Right hindlimb (tissue), 1 donor: Measurements from ENCODE around the gene PLD6.
"Not testable (repeated sequence)": the region's sequence is repeated elsewhere in the genome, so short reads cannot be mapped to it uniquely, and the experiment has no call there.

ENCODE experiments used
- DNase-seq: peaks from one replicate; pipeline ENCODE4 v3.0.0-alpha.2; 2018

PLD6 gene

GRCh38 chr17:17196776-17197175, 9.4 kb downstream of the PLD6 start:
- DNase-seq, result no peak

DNA sequence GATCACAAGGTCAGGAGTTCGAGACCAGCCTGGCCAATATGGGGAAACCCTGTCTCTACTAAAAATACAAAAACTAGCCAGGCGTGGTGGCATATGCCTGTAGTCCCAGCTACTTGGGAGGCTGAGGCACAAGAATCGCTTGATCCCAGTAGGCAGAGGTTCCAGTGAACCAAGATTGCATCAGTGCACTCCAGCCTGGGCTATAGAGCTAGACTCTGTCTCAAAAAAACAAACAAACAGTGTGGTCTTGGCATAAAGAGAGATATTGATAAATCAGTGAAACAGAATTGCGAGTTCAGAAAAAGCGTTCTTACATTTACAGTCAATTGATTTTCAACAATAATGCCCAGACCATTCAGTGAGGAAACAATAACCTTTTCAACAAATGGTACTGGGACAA, 10.7 kb downstream of the PLD6 start:
- not testable (repeated sequence) for DNase-seq

- DNase-seq, result no peak
Observed at GRCh38 chr17:17191961-17192381, 14.2 kb downstream of the PLD6 start.

DNA sequence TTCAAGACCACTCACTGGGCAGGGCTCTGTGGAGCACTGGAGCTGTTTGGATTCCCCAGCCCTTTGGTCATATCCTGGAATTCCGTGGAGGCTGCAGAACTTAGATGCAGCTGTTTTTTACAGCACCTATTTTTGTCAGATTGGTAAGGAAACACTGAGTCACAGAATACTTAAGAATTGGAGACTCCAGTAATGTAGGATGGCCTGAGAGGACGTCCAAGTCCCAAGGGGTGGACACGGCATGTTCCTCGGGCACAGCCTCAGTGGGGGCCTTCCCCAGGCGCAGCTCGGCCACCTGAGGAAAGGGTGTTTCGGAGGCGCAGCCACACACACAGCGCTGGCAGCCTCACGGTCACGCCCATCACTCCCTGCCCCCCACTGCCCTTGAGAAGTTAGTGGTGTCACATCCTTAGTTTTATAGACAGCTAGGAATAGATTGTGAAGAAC, 14.8 kb downstream of the PLD6 start:
- no peak for DNase-seq

- no peak for DNase-seq
Observed at GRCh38 chr17:17190188-17190587, 15.9 kb downstream of the PLD6 start.

GRCh38 chr17:17189559-17189958, 16.6 kb downstream of the PLD6 start:
- no peak for DNase-seq

GRCh38 chr17:17188586-17188985, 17.5 kb downstream of the PLD6 start:
- no peak for DNase-seq

DNA sequence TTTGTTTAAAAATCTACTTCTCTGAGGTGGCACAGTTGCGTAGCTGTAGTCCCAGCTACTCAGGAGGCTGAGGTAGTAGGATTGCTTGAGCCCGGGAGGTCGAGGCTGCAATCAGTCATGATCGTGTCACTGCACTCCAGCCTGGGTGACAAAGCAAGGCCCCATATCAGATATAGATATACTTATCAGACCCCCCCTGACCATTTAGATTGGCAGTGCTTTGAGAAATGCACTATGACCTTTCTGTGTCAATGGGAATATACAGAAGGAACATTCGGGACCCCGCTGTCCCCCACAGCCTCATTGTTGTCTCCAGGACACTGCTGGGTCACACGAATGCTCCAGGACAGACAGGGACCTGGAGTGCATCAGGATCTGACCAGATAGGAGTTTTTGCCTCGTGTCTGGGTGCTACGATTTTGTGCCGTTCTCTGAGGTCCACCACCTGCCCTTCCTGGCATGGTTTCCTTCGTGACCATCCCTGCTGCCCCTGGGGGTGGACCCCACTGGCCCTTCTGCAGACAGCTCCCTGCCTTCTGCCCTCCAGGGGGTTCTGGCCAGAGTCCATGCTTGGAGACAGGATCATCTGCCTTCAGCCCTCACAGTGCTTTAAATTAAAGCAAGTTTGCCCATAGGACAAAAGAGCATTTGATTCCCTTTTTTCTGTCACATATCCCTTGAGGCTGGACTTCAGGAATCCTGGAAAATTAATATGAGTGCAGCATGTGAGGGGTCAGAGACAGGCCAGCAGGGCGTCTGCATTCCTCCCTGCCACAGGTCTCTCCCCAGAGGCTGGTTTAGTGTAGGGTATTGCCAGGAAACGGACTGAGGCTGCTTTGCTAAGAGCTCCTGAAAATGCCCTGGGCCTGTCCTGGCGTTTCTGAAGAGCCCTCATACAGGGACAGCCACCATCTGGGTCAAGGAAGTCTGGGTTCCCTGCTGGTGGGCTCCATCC, 19.3 kb downstream of the PLD6 start:
- no peak for DNase-seq

GRCh38 chr17:17186051-17186450, 20.1 kb downstream of the PLD6 start:
- no peak for DNase-seq

- DNase-seq, result not testable (repeated sequence)
Observed at GRCh38 chr17:17184985-17185757, 21.0 kb downstream of the PLD6 start.

DNA sequence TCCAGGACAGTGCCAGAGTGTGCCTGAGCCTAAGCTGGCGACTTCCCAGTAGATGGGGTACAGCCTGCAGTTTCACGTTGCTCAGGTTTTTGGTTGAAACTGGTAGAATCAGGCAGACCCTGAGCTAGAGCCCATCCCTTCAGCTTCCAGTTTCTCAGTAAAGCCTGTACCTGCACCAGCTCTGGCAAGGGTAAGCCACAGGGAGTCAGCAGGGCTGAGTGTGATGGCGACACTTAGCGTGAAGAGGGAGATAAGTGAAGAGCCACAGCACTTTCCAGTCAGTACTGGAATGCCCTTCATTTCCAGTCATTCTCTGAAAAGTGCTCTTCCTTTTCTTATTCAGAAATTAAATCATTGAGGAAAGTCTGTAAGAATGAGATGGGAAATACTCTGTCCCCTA, 22.4 kb downstream of the PLD6 start:
- DNase-seq, result no peak

GRCh38 chr17:17182598-17183136, 23.5 kb downstream of the PLD6 start:
- no peak for DNase-seq

- DNase-seq, result no peak
Observed at GRCh38 chr17:17181666-17182597, 24.2 kb downstream of the PLD6 start.

GRCh38 chr17:17180741-17181525, 25.2 kb downstream of the PLD6 start:
- no peak for DNase-seq

DNA sequence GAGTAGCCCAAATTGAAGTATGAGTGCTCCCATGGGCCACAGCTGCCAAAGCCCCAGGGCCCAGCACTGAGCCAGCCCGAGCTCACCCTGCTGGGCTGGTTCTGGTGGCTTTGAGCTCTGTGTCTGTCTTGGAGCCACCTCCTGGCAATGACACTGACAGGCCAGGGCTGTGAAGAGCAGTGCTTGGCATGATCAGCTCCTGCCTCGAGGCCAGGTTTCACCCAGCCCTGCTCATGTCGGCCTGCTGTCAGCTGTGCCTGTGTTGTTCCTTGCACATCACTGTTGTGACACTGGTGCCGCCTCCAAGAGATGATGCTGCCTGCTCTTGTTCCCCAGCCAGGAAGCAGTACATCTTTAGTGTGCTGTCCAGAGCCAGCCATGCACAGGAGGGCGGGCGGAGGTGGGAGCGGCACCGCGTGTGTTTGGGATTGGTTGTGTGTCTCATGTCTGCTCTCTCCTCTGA, 26.0 kb downstream of the PLD6 start:
- DNase-seq, result no peak

DNA sequence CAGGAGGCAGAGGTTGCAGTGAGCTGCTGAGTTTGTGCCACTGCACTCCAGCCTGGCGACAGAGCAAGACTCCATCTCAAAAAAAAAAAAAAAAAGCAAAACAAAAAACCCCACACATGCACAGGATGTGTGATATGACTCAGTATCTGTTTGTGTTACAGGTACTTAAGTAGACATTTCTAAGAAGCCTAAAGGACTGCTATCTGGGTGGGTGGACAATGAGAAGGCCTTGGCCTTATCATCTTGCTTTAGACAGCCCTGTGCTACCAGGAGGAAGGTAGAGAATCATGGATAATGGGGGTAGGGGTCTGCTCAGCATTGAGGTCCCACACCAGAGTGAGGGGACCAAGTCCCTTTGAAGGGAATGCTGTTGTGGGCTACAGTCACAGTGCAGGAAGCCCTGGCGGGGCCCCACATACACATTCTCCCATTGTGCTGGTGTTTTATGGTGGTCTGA, 26.7 kb downstream of the PLD6 start:
- DNase-seq, result no peak

DNA sequence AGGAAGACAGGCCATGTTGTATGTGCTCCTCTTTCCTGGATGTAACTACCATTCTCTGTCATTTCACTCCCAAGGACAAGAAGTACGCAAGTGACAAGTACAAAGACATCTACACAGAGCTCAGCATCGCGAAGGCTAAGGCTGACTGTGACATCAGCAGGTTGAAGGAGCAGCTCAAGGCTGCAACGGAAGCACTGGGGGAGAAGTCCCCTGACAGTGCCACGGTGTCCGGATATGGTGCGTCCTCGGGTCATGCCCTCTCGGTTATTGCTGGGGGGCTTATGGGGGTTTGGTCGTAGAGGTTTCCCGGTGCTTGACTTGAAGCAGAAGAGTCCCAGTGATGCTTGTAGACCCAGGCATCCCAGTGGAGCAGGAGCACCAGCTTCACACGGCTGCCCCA, 29.0 kb downstream of the PLD6 start:
- no peak for DNase-seq

- DNase-seq, result no peak
Observed at GRCh38 chr17:17176341-17176740, 29.8 kb downstream of the PLD6 start.

- DNase-seq, result no peak
Observed at GRCh38 chr17:17175917-17176316, 30.2 kb downstream of the PLD6 start.

DNA sequence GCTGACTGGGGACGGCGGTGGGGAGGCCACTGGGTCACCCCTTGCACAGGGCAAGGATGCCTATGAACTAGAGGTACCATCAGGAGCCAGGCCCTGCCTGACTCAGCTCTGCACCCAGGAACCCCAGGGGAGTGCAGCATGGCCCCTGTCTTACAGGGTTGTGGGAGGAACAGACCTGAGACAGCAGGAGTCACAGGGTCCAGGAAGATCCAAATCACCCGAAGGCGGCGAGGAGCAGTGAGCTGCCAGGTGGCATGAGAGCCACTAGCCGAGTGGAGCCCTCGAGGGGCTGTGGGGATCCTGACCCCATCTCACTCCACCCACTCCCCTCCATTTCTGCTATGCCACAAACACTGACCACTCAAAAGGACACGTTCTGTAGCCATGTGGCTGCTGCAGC, 30.8 kb downstream of the PLD6 start:
- DNase-seq, result no peak

- no peak for DNase-seq
Observed at GRCh38 chr17:17173921-17174320, 32.2 kb downstream of the PLD6 start.
